Tibial nerve (tissue), 4 donors: ENCODE data around the gene RYK. TPM values are rescaled to one million over a fixed set of nuclear protein-coding genes. Genes with fewer than 3 reads are reported as not detected.
"Not testable (repeated sequence)": the region's sequence is repeated elsewhere in the genome, so short reads cannot be mapped to it uniquely, and the experiment has no call there.

Experiments used
- DNase-seq, 2 donors: peaks; one replicate each; pipeline ENCODE4 v3.0.0-alpha.2; 2019; ENCODE audit warnings: low spot score in 2 of 2
- H3K27ac ChIP-seq, 4 donors: fragments of 200-600 bp; sonication (generic) in 3 of 4; one replicate each; pipeline ENCODE4 v1.5.1; 2017 to 2019; ENCODE audit warnings: mild to moderate bottlenecking in 1 of 4
- H3K27me3 ChIP-seq, 2 donors: fragments of 200-600 bp; sonication (generic) in 1 of 2; one replicate each; pipeline versions ENCODE4 v1.5.1 to v1.6.0; 2017 to 2019
- H3K36me3 ChIP-seq, 3 donors: fragments of 200-600 bp; sonication (generic); one replicate each; pipeline ENCODE4 v1.5.1; 2018 to 2019
- H3K4me1 ChIP-seq, 4 donors: fragments of 200-600 bp; sonication (generic) in 3 of 4; one replicate each; pipeline ENCODE4 v1.5.1; 2017 to 2019
- H3K4me3 ChIP-seq, 4 donors: fragments of 200-600 bp; sonication (generic) in 3 of 4; one replicate each; pipeline ENCODE4 v1.5.1; 2017 to 2019; ENCODE audit warnings: mild to moderate bottlenecking in 1 of 4, moderate library complexity in 1 of 4
- H3K9me3 ChIP-seq, 4 donors: fragments of 200-600 bp; sonication (generic) in 3 of 4; one replicate each; pipeline ENCODE4 v1.5.1; 2017 to 2019
- EP300 ChIP-seq, 2 donors: sonication (generic); formaldehyde crosslinking; IDR thresholded peaks; one replicate each; pipeline ENCODE4 v1.6.1; 2017; ENCODE audit warnings: antibody characterized with exemption in 2 of 2, mild to moderate bottlenecking in 1 of 2
- POLR2A ChIP-seq, 2 donors: fragments of 450-650 bp; IDR thresholded peaks; one replicate each; pipeline ENCODE4 v1.6.1; 2017; ENCODE audit warnings: antibody characterized with exemption in 2 of 2, mild to moderate bottlenecking in 2 of 2, moderate library complexity in 2 of 2
- WGBS, 2 donors: methylation state at CpG; one replicate each; pipeline ENCODE4 v1.1.5; 2018; 5-methylcytosine and 5-hydroxymethylcytosine counted together
- total RNA-seq, 4 donors: library from RNA; depleted of rRNA; stranded (reverse); fragments of >200 nt; gene quantifications; one replicate each; pipeline ENCODE4 v1.1.0, GENCODE V29; 2016
- TF ChIP-seq, protein P1 (sequence below), 5 experiments: fragments of 200-600 bp in 3 of 5; fragments of 450-650 bp in 2 of 5; sonication (generic) in 3 of 5; IDR thresholded peaks; one replicate each; pipeline ENCODE4 v1.5.1; 2016 to 2019; ENCODE audit warnings: antibody characterized with exemption in 5 of 5, mild to moderate bottlenecking in 3 of 5, moderate library complexity in 2 of 5

RYK gene
- total RNA-seq, 4 donors from 2014 or later: 33.9 to 69.9 (median 57.8) TPM

DNA sequence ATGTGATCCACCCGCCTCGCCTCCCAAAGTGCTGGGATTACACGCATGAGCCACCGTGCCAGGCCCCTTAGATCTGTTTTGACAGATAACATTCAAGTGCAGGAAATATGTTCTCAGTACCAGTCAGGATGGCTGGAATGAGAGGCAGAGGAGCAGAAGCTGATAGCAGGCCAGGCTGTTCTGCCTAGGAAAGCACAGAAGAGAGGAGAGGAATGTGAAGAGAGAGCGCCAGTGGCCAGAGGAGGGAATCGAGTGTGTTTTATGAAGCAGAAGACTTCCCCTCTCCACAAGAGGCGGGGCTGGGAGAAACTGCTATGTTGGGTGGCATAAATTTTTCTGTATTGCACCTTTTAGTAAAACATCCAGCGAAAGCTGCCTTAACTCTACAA, 32.0 kb upstream of the RYK start:
- 90 to 92% methylated on average over 8 of the region's 8 CpGs for WGBS, 2 donors

DNA sequence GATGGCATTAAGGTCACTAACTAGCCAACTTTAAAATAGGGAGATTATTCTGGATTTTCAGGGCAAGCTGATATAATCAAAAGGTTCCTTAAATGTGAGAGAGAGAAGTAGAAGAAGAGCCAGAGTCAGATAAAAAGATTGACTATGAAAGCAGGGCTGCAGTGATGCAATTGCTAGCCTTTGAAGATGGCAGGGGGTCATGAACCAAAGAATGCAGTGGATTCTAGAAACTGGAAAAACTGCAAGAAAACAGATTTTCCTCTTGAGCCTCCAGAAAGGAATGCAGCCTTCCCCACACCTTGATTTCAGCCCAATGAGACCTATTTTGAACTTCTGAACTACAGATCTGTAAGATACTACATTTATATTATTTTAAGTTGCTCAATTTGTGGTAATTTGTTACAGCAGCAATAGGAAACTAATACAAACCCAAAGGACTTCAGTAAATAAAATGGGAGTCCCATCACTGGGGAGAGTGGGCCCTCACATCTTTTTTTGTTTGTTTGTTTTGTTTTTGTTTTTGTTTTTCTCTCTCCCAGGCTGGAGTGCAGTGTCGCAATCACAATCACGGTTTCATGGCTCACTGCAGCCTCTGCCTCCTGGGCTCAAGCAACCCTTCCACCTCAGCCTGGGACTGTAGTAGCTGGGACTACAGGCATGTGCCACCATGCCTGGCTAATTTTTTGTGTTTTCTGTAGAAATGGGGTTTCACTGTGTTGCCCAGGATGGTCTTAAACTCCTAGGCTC, 31.4 kb upstream of the RYK start:
- no peaks in the 10 kb centered on the region for H3K4me1 ChIP-seq
- WGBS, 2 donors: 88 to 96% methylated on average over 2 of the region's 2 CpGs
- H3K27me3 ChIP-seq: no peaks in the 10 kb centered on the region
- DNase-seq: no peak
- no peak overlapping the region for H3K27ac ChIP-seq
- H3K36me3 ChIP-seq: no peaks in the 10 kb centered on the region
- no peaks in the 10 kb centered on the region for H3K9me3 ChIP-seq
- H3K4me3 ChIP-seq: no peak overlapping the region
- TF ChIP-seq EP300 (IDR thresholded peaks at IDR 0.05) (no peak), POLR2A (IDR thresholded peaks at IDR 0.05) (no peak)
- TF ChIP-seq, protein P1, sequence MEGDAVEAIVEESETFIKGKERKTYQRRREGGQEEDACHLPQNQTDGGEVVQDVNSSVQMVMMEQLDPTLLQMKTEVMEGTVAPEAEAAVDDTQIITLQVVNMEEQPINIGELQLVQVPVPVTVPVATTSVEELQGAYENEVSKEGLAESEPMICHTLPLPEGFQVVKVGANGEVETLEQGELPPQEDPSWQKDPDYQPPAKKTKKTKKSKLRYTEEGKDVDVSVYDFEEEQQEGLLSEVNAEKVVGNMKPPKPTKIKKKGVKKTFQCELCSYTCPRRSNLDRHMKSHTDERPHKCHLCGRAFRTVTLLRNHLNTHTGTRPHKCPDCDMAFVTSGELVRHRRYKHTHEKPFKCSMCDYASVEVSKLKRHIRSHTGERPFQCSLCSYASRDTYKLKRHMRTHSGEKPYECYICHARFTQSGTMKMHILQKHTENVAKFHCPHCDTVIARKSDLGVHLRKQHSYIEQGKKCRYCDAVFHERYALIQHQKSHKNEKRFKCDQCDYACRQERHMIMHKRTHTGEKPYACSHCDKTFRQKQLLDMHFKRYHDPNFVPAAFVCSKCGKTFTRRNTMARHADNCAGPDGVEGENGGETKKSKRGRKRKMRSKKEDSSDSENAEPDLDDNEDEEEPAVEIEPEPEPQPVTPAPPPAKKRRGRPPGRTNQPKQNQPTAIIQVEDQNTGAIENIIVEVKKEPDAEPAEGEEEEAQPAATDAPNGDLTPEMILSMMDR (IDR thresholded peaks at IDR 0.05): no peak

More for the DNA sequence above, 32.0 kb upstream of the RYK start:
- H3K36me3 ChIP-seq: no peaks in the 10 kb centered on the region
- no peak for TF ChIP-seq POLR2A (IDR thresholded peaks at IDR 0.05)
- TF ChIP-seq, protein P1 (IDR thresholded peaks at IDR 0.05): no peak
- TF ChIP-seq EP300 (IDR thresholded peaks at IDR 0.05): no peak
- H3K27ac ChIP-seq: no peak overlapping the region
- H3K4me1 ChIP-seq: no peaks in the 10 kb centered on the region
- H3K27me3 ChIP-seq: no peaks in the 10 kb centered on the region
- H3K4me3 ChIP-seq: no peak overlapping the region
- no peak for DNase-seq
- no peaks in the 10 kb centered on the region for H3K9me3 ChIP-seq

DNA sequence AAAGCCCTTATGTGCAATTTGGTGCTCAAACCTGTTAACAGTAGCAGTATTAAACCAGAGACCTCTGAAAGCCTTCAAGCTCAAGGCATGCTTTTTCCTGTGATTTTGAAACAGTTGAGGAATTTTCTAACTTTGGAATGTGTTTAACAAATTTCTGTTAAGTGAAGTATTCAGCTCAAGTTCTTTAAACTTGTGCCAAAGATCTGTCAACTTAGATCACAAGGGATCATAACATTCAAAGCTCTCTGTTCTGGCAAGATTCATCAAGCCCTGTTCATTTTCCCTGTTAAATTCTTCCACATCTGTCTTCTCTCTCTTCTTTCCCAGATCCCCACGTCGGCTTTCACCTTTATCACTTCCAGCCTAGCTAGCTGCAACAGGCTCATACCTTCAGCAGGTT, 28.8 kb upstream of the RYK start:
- no peak for DNase-seq
- WGBS, 2 donors: 45 to 46% methylated on average over 2 of the region's 2 CpGs

DNA sequence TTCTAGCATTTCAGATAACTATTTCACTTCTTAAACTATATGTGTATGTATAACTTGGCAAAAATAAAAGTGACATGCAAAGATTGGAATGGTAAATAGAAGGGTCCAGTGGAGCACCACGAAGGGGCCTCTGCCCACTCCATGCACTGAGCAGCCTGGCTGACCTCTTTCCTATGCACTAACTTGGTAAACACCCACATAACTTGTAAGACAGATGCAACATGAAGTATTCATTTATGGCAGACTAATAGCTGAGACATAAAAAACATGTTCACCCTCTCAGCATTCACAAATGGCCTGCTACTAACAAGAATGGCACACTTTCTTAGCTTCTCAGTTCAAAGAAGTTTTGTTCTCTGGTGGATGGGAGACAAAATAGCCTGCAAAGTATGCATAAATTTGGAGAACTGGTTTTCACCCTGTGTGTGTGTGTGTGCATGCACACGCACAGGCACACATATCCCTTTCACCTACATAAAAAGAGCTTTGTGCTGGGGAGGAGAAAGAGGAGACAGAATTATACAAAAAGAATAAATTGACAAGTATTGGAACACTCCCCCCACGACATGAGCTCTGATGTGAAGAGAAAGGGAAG, 26.5 kb upstream of the RYK start:
- Histone ChIP-seq H3K4me3 (no peak overlapping the region), H3K9me3 (no peaks in the 10 kb centered on the region), H3K27ac (no peak overlapping the region), H3K27me3 (no peaks in the 10 kb centered on the region), H3K36me3 (no peaks in the 10 kb centered on the region), H3K4me1 (peaks cover 0 to 3% (median 0%) of the 10 kb centered on the region in 4 donors)
- WGBS, 2 donors: 42% methylated on average over 3 of the region's 3 CpGs
- TF ChIP-seq, protein P1 (IDR thresholded peaks at IDR 0.05): no peak
- TF ChIP-seq POLR2A (IDR thresholded peaks at IDR 0.05) (no peak), EP300 (IDR thresholded peaks at IDR 0.05) (no peak)
- DNase-seq: no peak

More for the DNA sequence above, 28.8 kb upstream of the RYK start:
- Histone ChIP-seq H3K27me3 (no peaks in the 10 kb centered on the region), H3K9me3 (no peaks in the 10 kb centered on the region), H3K4me3 (no peak overlapping the region), H3K27ac (no peak overlapping the region), H3K36me3 (no peaks in the 10 kb centered on the region), H3K4me1 (peaks cover 0 to 3% (median 0%) of the 10 kb centered on the region in 4 donors)
- TF ChIP-seq, protein P1 (IDR thresholded peaks at IDR 0.05): no peak
- TF ChIP-seq POLR2A (IDR thresholded peaks at IDR 0.05): no peak

DNA sequence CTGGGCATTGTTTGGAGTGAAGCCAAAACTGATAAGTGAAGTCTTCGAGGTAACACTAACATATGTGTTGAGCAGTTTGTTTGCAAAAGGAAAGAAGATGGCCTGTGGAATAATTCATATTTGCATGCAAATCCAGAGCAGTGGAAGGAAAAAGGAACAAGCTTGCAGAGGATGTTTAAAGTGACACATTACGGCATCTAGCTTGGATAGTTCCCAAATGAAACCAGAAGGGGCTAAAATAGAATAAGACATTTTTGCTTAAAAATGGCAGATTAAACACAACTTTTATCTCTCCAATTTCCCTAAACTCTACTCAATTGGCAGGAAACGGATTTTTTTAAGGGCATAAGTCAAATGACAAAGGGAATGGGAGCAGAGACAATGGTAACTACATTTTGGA, 25.4 kb upstream of the RYK start:
- Histone ChIP-seq H3K36me3 (no peaks in the 10 kb centered on the region), H3K9me3 (no peaks in the 10 kb centered on the region), H3K27ac (no peak overlapping the region), H3K4me3 (no peak overlapping the region), H3K27me3 (no peaks in the 10 kb centered on the region), H3K4me1 (peaks cover 0 to 3% (median 0%) of the 10 kb centered on the region in 4 donors)
- 55 to 57% methylated on average over 3 of the region's 3 CpGs for WGBS, 2 donors
- TF ChIP-seq POLR2A (IDR thresholded peaks at IDR 0.05): no peak
- TF ChIP-seq EP300 (IDR thresholded peaks at IDR 0.05): no peak
- TF ChIP-seq, protein P1 (IDR thresholded peaks at IDR 0.05): no peak
- DNase-seq: no peak

DNA sequence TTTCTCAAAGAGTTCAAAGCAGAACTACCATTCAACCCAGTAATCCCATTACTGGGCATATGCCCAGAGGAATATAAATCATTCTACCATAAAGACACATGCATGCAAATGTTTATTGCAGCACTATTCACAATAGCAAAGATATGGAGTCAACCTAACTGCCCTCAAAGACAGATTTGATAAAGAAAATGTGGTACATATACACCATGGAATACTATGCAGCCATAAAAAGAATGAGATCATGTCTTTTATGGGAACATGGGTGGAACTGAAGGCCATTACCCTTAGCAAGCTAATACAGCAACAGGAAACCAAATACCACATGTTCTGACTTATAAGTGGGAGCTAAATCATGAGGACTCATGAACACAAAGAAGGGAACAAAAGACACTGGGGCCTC, 24.5 kb upstream of the RYK start:
- H3K36me3 ChIP-seq, H3K4me1 ChIP-seq, DNase-seq, H3K27me3 ChIP-seq, H3K4me3 ChIP-seq, H3K9me3 ChIP-seq, H3K27ac ChIP-seq: not testable (repeated sequence)
